ENCODE results near the gene FAM72C.
"Not testable (repeated sequence)": the region's sequence is repeated elsewhere in the genome, so short reads cannot be mapped to it uniquely, and the experiment has no call there.

- TF ChIP-seq CTCF (IDR thresholded peaks at IDR 0.05); TCF7L2 (IDR thresholded peaks at IDR 0.05; ENCODE audit: low read depth, low read length); POLR2AphosphoS5 (IDR thresholded peaks at IDR 0.05; ENCODE audit: low read depth, low read length): not testable (repeated sequence)
Measured at GRCh38 chr1:144014121-144014520, 42.3 kb upstream of the FAM72C start.

Data from Panc1 (cell line).